SK-N-SH treated with all-trans-retinoic acid at 6 μM for 48 hours (cell line): ENCODE data around the gene FSIP1.

Experiments
- ATAC-seq: fragments of 200-7000 bp; cut with Tn5 transposase; 3 replicates; pipeline ENCODE4 v1.9.1; 2020; ENCODE audit warnings: mild to moderate bottlenecking, moderate library complexity
- ARNTL ChIP-seq: fragments of 450-650 bp; formaldehyde crosslinking; IDR thresholded peaks from 2 replicates; pipeline ENCODE4 v1.5.0; 2020; ENCODE audit warnings: low read depth, mild to moderate bottlenecking, moderate library complexity, borderline replicate concordance
- BACH2 ChIP-seq: fragments of 250-450 bp; sonication (Bioruptor Pico); IDR thresholded peaks from 2 replicates; pipeline ENCODE4 v1.9.0; 2021; ENCODE audit warnings: mild to moderate bottlenecking, borderline replicate concordance
- CREB5 ChIP-seq: fragments of 250-450 bp; sonication (Bioruptor Pico); IDR thresholded peaks from 2 replicates; pipeline ENCODE4 v1.5.1; 2020; ENCODE audit warnings: low read depth, mild to moderate bottlenecking, moderate library complexity
- CSDC2 ChIP-seq: fragments of 250-450 bp; sonication (Bioruptor Pico); IDR thresholded peaks from 2 replicates; pipeline ENCODE4 v1.5.0; 2020; ENCODE audit warnings: mild to moderate bottlenecking, moderate library complexity
- CSRNP3 ChIP-seq: fragments of 250-450 bp; sonication (Bioruptor Pico); IDR thresholded peaks from 2 replicates; pipeline ENCODE4 v1.5.1; 2021; ENCODE audit warnings: mild to moderate bottlenecking, moderate library complexity
- ESRRG ChIP-seq: fragments of 250-450 bp; sonication (Bioruptor Pico); IDR thresholded peaks from 2 replicates; pipeline ENCODE4 v1.6.1; 2021; ENCODE audit warnings: mild to moderate bottlenecking
- GLIS3 ChIP-seq: fragments of 250-450 bp; sonication (Bioruptor Pico); IDR thresholded peaks from 2 replicates; pipeline ENCODE4 v1.5.0; 2020; ENCODE audit warnings: mild to moderate bottlenecking, moderate library complexity
- OSR1 ChIP-seq: fragments of 250-450 bp; sonication (Bioruptor Pico); IDR thresholded peaks from 2 replicates; pipeline ENCODE4 v1.8.0; 2022; ENCODE audit warnings: moderate library complexity, mild to moderate bottlenecking, inconsistent platforms
- PATZ1 ChIP-seq: fragments of 250-450 bp; sonication (Bioruptor Pico); IDR thresholded peaks from 2 replicates; pipeline ENCODE4 v1.8.0; 2020; ENCODE audit warnings: mild to moderate bottlenecking, moderate library complexity, borderline replicate concordance
- POU6F1 ChIP-seq: fragments of 250-450 bp; sonication (Bioruptor Pico); IDR thresholded peaks from 2 replicates; pipeline ENCODE4 v1.8.0; 2021; ENCODE audit warnings: low read depth, mild to moderate bottlenecking, moderate library complexity, borderline replicate concordance
- PPARA ChIP-seq: fragments of 250-450 bp; sonication (Bioruptor Pico); IDR thresholded peaks from 2 replicates; pipeline ENCODE4 v1.5.0; 2020; ENCODE audit warnings: mild to moderate bottlenecking, borderline replicate concordance
- RARB ChIP-seq: fragments of 250-450 bp; sonication (Bioruptor Pico); IDR thresholded peaks from 2 replicates; pipeline ENCODE4 v1.8.0; 2021; ENCODE audit warnings: mild to moderate bottlenecking, moderate library complexity
- SNAI2 ChIP-seq: fragments of 250-450 bp; sonication (Bioruptor Pico); IDR thresholded peaks from 2 replicates; pipeline ENCODE4 v1.5.0; 2020; ENCODE audit warnings: mild to moderate bottlenecking, moderate library complexity
- TCF4 ChIP-seq: fragments of 250-450 bp; sonication (Bioruptor Pico); IDR thresholded peaks from 2 replicates; pipeline ENCODE4 v1.8.0; 2021; ENCODE audit warnings: mild to moderate bottlenecking, moderate library complexity, borderline replicate concordance
- TOX ChIP-seq: fragments of 250-450 bp; sonication (Bioruptor Pico); IDR thresholded peaks from 2 replicates; pipeline ENCODE4 v1.8.0; 2021; ENCODE audit warnings: mild to moderate bottlenecking, moderate library complexity, borderline replicate concordance
- TSHZ2 ChIP-seq: fragments of 250-450 bp; sonication (Bioruptor Pico); IDR thresholded peaks from 2 replicates; pipeline ENCODE4 v1.5.0; 2020; ENCODE audit warnings: mild to moderate bottlenecking, moderate library complexity
- ZC3H10 ChIP-seq: fragments of 250-450 bp; sonication (Bioruptor Pico); IDR thresholded peaks from 2 replicates; pipeline ENCODE4 v1.5.1; 2021; ENCODE audit warnings: mild to moderate bottlenecking, moderate library complexity
- ZFP30 ChIP-seq: fragments of 450-650 bp; formaldehyde crosslinking; IDR thresholded peaks from 2 replicates; pipeline ENCODE4 v1.5.0; 2022; ENCODE audit warnings: mild to moderate bottlenecking, moderate library complexity
- ZNF565 ChIP-seq: fragments of 450-650 bp; formaldehyde crosslinking; conservative IDR thresholded peaks from 2 replicates; pipeline ENCODE4 v1.5.0; 2020; ENCODE audit warnings: low read depth, mild to moderate bottlenecking, moderate library complexity
- ZNF70 ChIP-seq: fragments of 450-650 bp; formaldehyde crosslinking; IDR thresholded peaks from 2 replicates; pipeline ENCODE4 v1.5.0; 2020; ENCODE audit warnings: mild to moderate bottlenecking, moderate library complexity
- ZNF8 ChIP-seq: fragments of 450-650 bp; formaldehyde crosslinking; IDR thresholded peaks from 2 replicates; pipeline ENCODE4 v1.5.0; 2020; ENCODE audit warnings: mild to moderate bottlenecking, moderate library complexity

The FSIP1 gene

GRCh38 chr15:39616731-39617455 lies 165.7 kb downstream of the FSIP1 start:
- TF ChIP-seq CREB5 (CRISPR knock-in tag) (no peak), ARNTL (CRISPR knock-in tag) (no peak), SNAI2 (CRISPR knock-in tag) (no peak), CSDC2 (CRISPR knock-in tag) (no peak), RARB (CRISPR knock-in tag) (no peak), OSR1 (CRISPR knock-in tag) (no peak)
- TF ChIP-seq, all 23 proteins: peak for 0
- no peak for ATAC-seq

- TF ChIP-seq ZNF8 (CRISPR knock-in tag) (no peak), ZNF565 (CRISPR knock-in tag) (no peak), ZNF70 (no peak), PPARA (CRISPR knock-in tag) (no peak)
- no peak for ATAC-seq
Measured at GRCh38 chr15:39613861-39614260, 168.8 kb downstream of the FSIP1 start.

- no peak for TF ChIP-seq OSR1 (CRISPR knock-in tag)
- no peak for TF ChIP-seq TSHZ2 (CRISPR knock-in tag)
- no peak for TF ChIP-seq ZC3H10 (CRISPR knock-in tag)
- no peak for TF ChIP-seq PATZ1 (CRISPR knock-in tag)
- TF ChIP-seq CSDC2 (CRISPR knock-in tag): no peak
- TF ChIP-seq TCF4 (CRISPR knock-in tag): no peak
- no peak for TF ChIP-seq ESRRG (CRISPR knock-in tag)
- no peak for TF ChIP-seq ZFP30
- no peak for TF ChIP-seq ARNTL (CRISPR knock-in tag)
- TF ChIP-seq SNAI2 (CRISPR knock-in tag): no peak
- no peak for TF ChIP-seq TOX
- no peak for TF ChIP-seq ZNF70
- TF ChIP-seq, all 23 proteins: peak for 0
- no peak for ATAC-seq
Measured at GRCh38 chr15:39613271-39613670, 169.4 kb downstream of the FSIP1 start.

- no peak for ATAC-seq
- TF ChIP-seq BACH2 (CRISPR knock-in tag) (no peak), POU6F1 (CRISPR knock-in tag) (no peak), ZFP30 (no peak), ESRRG (CRISPR knock-in tag) (no peak), PATZ1 (CRISPR knock-in tag) (no peak), RARB (CRISPR knock-in tag) (no peak), OSR1 (CRISPR knock-in tag) (no peak), ZNF8 (CRISPR knock-in tag) (no peak), CSRNP3 (CRISPR knock-in tag) (no peak), PPARA (CRISPR knock-in tag) (no peak), ZC3H10 (CRISPR knock-in tag) (no peak), GLIS3 (CRISPR knock-in tag) (no peak), TSHZ2 (CRISPR knock-in tag) (no peak), SNAI2 (CRISPR knock-in tag) (no peak)
Measured at GRCh38 chr15:39610665-39611064, 172.0 kb downstream of the FSIP1 start.
